Progenitor cell of endocrine pancreas (in vitro differentiated cells): Measurements from ENCODE around the gene PCID2. TPM values are rescaled to one million over a fixed set of nuclear protein-coding genes. Genes with fewer than 3 reads are reported as not detected.

Experiments used
- DNase-seq: peaks from one replicate; pipeline ENCODE4 v3.0.0; 2021; ENCODE audit warnings: low spot score; ENCODE audit not compliant: unreplicated experiment
- H3K27ac Mint-ChIP-seq: 2 replicates; pipeline ENCODE4 v1.8.0; 2021; ENCODE audit warnings: mild to moderate bottlenecking, moderate library complexity, mixed read lengths
- H3K27me3 Mint-ChIP-seq: 2 replicates; pipeline ENCODE4 v1.8.0; 2021; ENCODE audit warnings: mixed read lengths
- H3K36me3 Mint-ChIP-seq: 2 replicates; pipeline ENCODE4 v1.8.0; 2022; ENCODE audit warnings: mixed read lengths; ENCODE audit not compliant: insufficient read depth
- H3K4me1 Mint-ChIP-seq: 2 replicates; pipeline ENCODE4 v1.8.0; 2021; ENCODE audit warnings: low read depth, mixed read lengths
- H3K4me3 Mint-ChIP-seq: 2 replicates; pipeline ENCODE4 v1.8.0; 2021; ENCODE audit warnings: low read depth, mild to moderate bottlenecking, moderate library complexity, mixed read lengths
- H3K9me3 Mint-ChIP-seq: 2 replicates; pipeline ENCODE4 v1.8.0; 2021; ENCODE audit warnings: low read depth, mixed read lengths
- CTCF ChIP-seq: fragments of 200-600 bp; sonication (generic); IDR thresholded peaks from one replicate; pipeline ENCODE4 v1.5.0; 2021; ENCODE audit warnings: antibody characterized with exemption, mild to moderate bottlenecking; ENCODE audit not compliant: unreplicated experiment
- total RNA-seq: library from RNA; stranded (reverse); gene quantifications from 2 replicates; pipeline ENCODE4 v1.2.1, GENCODE V29; 2021

The PCID2 gene
- total RNA-seq, 1 donor from 2014 or later: 58.7 TPM

- Mint-ChIP-seq H3K36me3 (peaks cover 11% of the 10 kb centered on the region), H3K4me1 (peaks cover 18% of the 10 kb centered on the region), H3K9me3 (no peaks in the 10 kb centered on the region), H3K27ac (peak overlapping the region; percentile 90), H3K4me3 (peak overlapping the region; percentile 81), H3K27me3 (no peaks in the 10 kb centered on the region)
- peak; percentile 58 for DNase-seq
- TF ChIP-seq CTCF: no peak
These were observed 1.4 kb upstream of the PCID2 start for GRCh38 chr13:113209759-113210421.

DNA sequence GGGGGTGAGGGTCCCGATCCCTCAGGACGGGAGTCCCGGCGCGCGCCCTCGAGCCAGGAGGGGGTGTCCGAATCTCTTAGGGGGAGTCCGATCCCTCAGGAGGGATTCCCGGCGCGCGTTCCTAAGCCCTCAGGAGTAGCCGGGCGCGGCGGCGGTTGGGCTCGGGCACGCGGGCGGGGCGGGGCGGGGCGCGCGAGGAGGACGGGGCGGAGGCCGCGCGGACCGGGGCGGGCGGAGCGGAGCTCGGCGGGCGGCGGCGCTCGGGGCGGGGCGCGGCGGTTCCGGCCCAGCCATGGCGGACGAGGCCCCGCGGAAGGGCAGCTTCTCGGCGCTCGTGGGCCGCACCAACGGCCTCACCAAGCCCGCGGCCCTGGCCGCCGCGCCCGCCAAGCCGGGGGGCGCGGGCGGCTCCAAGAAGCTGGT is 878 bp upstream of the PCID2 start, which contains the start of gene CUL4A:
Gene CUL4A, plus strand, starts transcription at position 278 of the 423 bp plus-strand sequence. Its CDS starts 15 bp downstream, at position 293.
- DNase-seq: peak; percentile 67

DNA sequence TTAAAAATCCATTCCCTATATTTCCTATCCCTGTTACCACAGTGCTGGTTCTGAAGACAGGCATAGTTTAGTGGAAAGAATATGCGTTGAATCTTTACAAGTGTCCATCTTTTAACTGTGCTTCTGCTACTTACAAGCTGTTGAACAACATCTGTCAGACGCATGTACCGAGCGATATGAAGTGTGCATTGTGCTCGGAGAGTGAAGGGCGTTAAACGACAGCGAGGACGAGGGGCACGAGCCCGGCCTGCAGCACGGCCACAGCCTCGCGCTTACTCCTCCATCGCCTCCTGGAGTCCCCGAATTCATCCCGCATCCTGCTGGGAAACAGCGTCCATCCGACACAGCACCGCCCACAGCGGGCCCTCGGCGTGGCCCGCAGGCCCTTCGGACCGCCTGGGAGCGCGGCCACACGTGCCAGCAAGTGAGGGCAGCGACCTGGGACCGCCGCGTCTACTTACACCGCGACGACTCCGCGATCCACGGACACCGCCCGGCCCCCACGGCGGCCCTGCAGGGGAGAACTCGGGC is 514 bp downstream of the PCID2 start:
- H3K9me3 Mint-ChIP-seq: no peaks in the 10 kb centered on the region
- H3K36me3 Mint-ChIP-seq: peaks cover 11% of the 10 kb centered on the region
- peak; percentile 25 for DNase-seq
- TF ChIP-seq CTCF: no peak
- H3K27ac Mint-ChIP-seq: peak overlapping the region; percentile 96
- no peaks in the 10 kb centered on the region for H3K27me3 Mint-ChIP-seq
- H3K4me1 Mint-ChIP-seq: peaks cover 18% of the 10 kb centered on the region
- peak overlapping the region; percentile 89 for H3K4me3 Mint-ChIP-seq

More for the DNA sequence above, 878 bp upstream of the PCID2 start, which contains the start of gene CUL4A:
- peak within 1 kb of the TSS; percentile 89 for H3K4me3 Mint-ChIP-seq
- TF ChIP-seq CTCF: no peak
- H3K27ac Mint-ChIP-seq: peak within 1 kb of the TSS; percentile 90
- no peaks in the 10 kb centered on the region for H3K27me3 Mint-ChIP-seq
- H3K4me1 Mint-ChIP-seq: peaks cover 18% of the 10 kb centered on the region
- no peaks in the 10 kb centered on the region for H3K9me3 Mint-ChIP-seq
- H3K36me3 Mint-ChIP-seq: peaks cover 11% of the 10 kb centered on the region

- no peak for TF ChIP-seq CTCF
- Mint-ChIP-seq H3K4me3 (peak overlapping the region; percentile 89), H3K27me3 (no peaks in the 10 kb centered on the region), H3K4me1 (peaks cover 18% of the 10 kb centered on the region), H3K36me3 (peaks cover 11% of the 10 kb centered on the region), H3K9me3 (no peaks in the 10 kb centered on the region), H3K27ac (peak overlapping the region; percentile 96)
- DNase-seq: no peak
These were observed 1.0 kb downstream of the PCID2 start for GRCh38 chr13:113207460-113207859.

DNA sequence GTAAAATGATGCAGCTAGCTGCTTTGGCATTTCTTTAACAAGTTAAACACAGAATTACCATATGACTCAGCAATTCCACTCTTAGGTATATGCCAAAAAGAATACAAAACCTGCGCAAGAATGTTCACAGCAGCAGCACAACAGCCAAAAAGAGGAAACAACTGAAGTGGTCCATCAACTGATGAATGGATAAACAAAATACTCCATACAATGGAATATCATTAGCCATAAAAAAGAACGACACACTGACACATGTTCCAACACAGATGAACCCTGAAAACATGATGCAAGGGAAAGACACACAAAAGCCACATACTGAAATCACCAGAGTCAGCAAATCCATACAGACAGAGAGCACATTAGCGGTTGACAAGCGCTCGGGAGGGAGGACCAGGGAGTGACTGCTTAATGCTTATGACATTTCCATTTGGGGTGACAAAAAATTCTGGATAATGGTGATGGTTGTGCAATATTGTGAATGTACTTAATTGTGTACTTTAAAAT is 3.0 kb downstream of the PCID2 start:
- DNase-seq: no peak
- Mint-ChIP-seq H3K27me3 (no peaks in the 10 kb centered on the region), H3K9me3 (no peaks in the 10 kb centered on the region), H3K27ac (no peak overlapping the region), H3K4me1 (peaks cover 13% of the 10 kb centered on the region), H3K4me3 (peak overlapping the region; percentile 22), H3K36me3 (peaks cover 5% of the 10 kb centered on the region)
- TF ChIP-seq CTCF: no peak
